ENCODE data around the gene SEPHS1. TPM values are rescaled to one million over a fixed set of nuclear protein-coding genes. Genes with fewer than 3 reads are reported as not detected.

SEPHS1 gene
- total RNA-seq, 1 donor from 2014 or later, result 56.5 TPM

GRCh38 chr10:13327534-13327933, 20.6 kb downstream of the SEPHS1 start:
- DNase-seq, result peak; percentile 41

- no peak for DNase-seq
Observed at GRCh38 chr10:13322615-13323148, 25.4 kb downstream of the SEPHS1 start.

- DNase-seq, result no peak
Observed at GRCh38 chr10:13321576-13321975, 26.5 kb downstream of the SEPHS1 start.

GRCh38 chr10:13319166-13319565, 28.9 kb downstream of the SEPHS1 start:
- no peak for DNase-seq

GRCh38 chr10:13317474-13317873, 30.6 kb downstream of the SEPHS1 start:
- DNase-seq, result no peak

- no peak for DNase-seq
Observed at GRCh38 chr10:13316635-13317311, 31.3 kb downstream of the SEPHS1 start.

GRCh38 chr10:13315361-13315760, 32.7 kb downstream of the SEPHS1 start:
- DNase-seq, result peak; percentile 52

GRCh38 chr10:13311177-13311575, 36.9 kb downstream of the SEPHS1 start:
- no peak for DNase-seq

- DNase-seq, result no peak
Observed at GRCh38 chr10:13310518-13311176, 37.4 kb downstream of the SEPHS1 start.

GRCh38 chr10:13309792-13310191, 38.3 kb downstream of the SEPHS1 start:
- no peak for DNase-seq

GRCh38 chr10:13308096-13308495, 40.0 kb downstream of the SEPHS1 start:
- peak; percentile 73 for DNase-seq

- no peak for DNase-seq
Observed at GRCh38 chr10:13306103-13306502, 42.0 kb downstream of the SEPHS1 start.

- DNase-seq, result no peak
Observed at GRCh38 chr10:13302821-13303555, 45.1 kb downstream of the SEPHS1 start.

GRCh38 chr10:13299437-13300287, 48.4 kb downstream of the SEPHS1 start, which contains the start of gene PHYH:
Gene PHYH, minus strand, starts transcription at chr10:13300064. Its CDS starts 22 bp downstream, at chr10:13300042.
- DNase-seq, result peak; percentile 94

GRCh38 chr10:13298748-13299436, 49.2 kb downstream of the SEPHS1 start:
- no peak for DNase-seq

- no peak for DNase-seq
Observed at GRCh38 chr10:13296476-13296875, 51.6 kb downstream of the SEPHS1 start.

- DNase-seq, result no peak
Observed at GRCh38 chr10:13294784-13295183, 53.3 kb downstream of the SEPHS1 start.

GRCh38 chr10:13291821-13292773, 56.0 kb downstream of the SEPHS1 start:
- no peak for DNase-seq

GRCh38 chr10:13291061-13291460, 57.0 kb downstream of the SEPHS1 start:
- no peak for DNase-seq

- no peak for DNase-seq
Observed at GRCh38 chr10:13284050-13284449, 64.0 kb downstream of the SEPHS1 start.
